HG02588 (cell line): Measurements from ENCODE around the gene OPN5.
A peak's percentile ranks its signal among the peaks of the same experiment; 100 is the strongest.
"Not testable (repeated sequence)": the region's sequence is repeated elsewhere in the genome, so short reads cannot be mapped to it uniquely, and the experiment has no call there.

Experiments
- ATAC-seq: cut with Tn5 transposase; IDR thresholded peaks from one replicate; pipeline ENCODE4 v1.9.1; 2021; ENCODE audit warnings: mild to moderate bottlenecking, moderate library complexity; ENCODE audit not compliant: unreplicated experiment

The OPN5 gene

GRCh38 chr6:47781732-47782131 lies at the start of gene OPN5:
OPN5 (plus strand) TSS chr6:47782032; CDS start chr6:47782067, 35 bp downstream.
- ATAC-seq, result no peak

- no peak for ATAC-seq
These were observed 47.8 kb upstream of the OPN5 start for GRCh38 chr6:47733879-47734558.

- ATAC-seq, result no peak
These were observed 46.9 kb upstream of the OPN5 start for GRCh38 chr6:47734831-47735481.

- ATAC-seq, result no peak
These were observed 45.6 kb upstream of the OPN5 start for GRCh38 chr6:47736083-47736700.

- ATAC-seq, result no peak
These were observed 44.4 kb upstream of the OPN5 start for GRCh38 chr6:47737406-47737805.

- no peak for ATAC-seq
These were observed 41.1 kb upstream of the OPN5 start for GRCh38 chr6:47740714-47741113.

GRCh38 chr6:47741807-47742206 lies 40.0 kb upstream of the OPN5 start:
- no peak for ATAC-seq

- ATAC-seq, result no peak
These were observed 38.1 kb upstream of the OPN5 start for GRCh38 chr6:47743744-47744143.

GRCh38 chr6:47745269-47745668 lies 36.6 kb upstream of the OPN5 start:
- not testable (repeated sequence) for ATAC-seq

GRCh38 chr6:47749757-47750156 lies 32.1 kb upstream of the OPN5 start:
- ATAC-seq, result no peak

GRCh38 chr6:47752801-47753200 lies 29.0 kb upstream of the OPN5 start:
- no peak for ATAC-seq

- ATAC-seq, result no peak
These were observed 22.5 kb upstream of the OPN5 start for GRCh38 chr6:47759364-47759763.

GRCh38 chr6:47762502-47762901 lies 19.3 kb upstream of the OPN5 start:
- ATAC-seq, result no peak

GRCh38 chr6:47766445-47766844 lies 15.4 kb upstream of the OPN5 start:
- no peak for ATAC-seq

GRCh38 chr6:47767102-47767501 lies 14.7 kb upstream of the OPN5 start:
- ATAC-seq, result no peak

GRCh38 chr6:47769982-47770381 lies 11.8 kb upstream of the OPN5 start:
- no peak for ATAC-seq

GRCh38 chr6:47772359-47772758 lies 9.5 kb upstream of the OPN5 start:
- ATAC-seq, result no peak

GRCh38 chr6:47773005-47773404 lies 8.8 kb upstream of the OPN5 start:
- ATAC-seq, result no peak

GRCh38 chr6:47780510-47781356 lies 1.1 kb upstream of the OPN5 start:
- peak; percentile 82 for ATAC-seq

- ATAC-seq, result no peak
These were observed 3.4 kb downstream of the OPN5 start for GRCh38 chr6:47785182-47785581.
